NCI-H2196 (cell line): Measurements from ENCODE around the gene MUC3A.

Experiments used
- DNase-seq: peaks from one replicate; lab custom pipeline; 2025; ENCODE audit not compliant: unreplicated experiment; lab: John Stamatoyannopoulos, UW

The MUC3A gene

GRCh38 chr7:100943693-100944092 lies 5.6 kb upstream of the MUC3A start:
- DNase-seq, result no peak

- DNase-seq, result no peak
Measured at GRCh38 chr7:100944138-100944537, 5.2 kb upstream of the MUC3A start.

- no peak for DNase-seq
Measured at GRCh38 chr7:100946111-100946510, 3.2 kb upstream of the MUC3A start.

- DNase-seq, result no peak
Measured at GRCh38 chr7:100946766-100947365, 2.5 kb upstream of the MUC3A start.

- no peak for DNase-seq
Measured at GRCh38 chr7:100947792-100948191, 1.5 kb upstream of the MUC3A start.

- DNase-seq, result no peak
Measured at GRCh38 chr7:100949933-100950443, 654 bp downstream of the MUC3A start.

- no peak for DNase-seq
Measured at GRCh38 chr7:100951172-100951571, 1.8 kb downstream of the MUC3A start.

- no peak for DNase-seq
Measured at GRCh38 chr7:100951888-100952560, 2.7 kb downstream of the MUC3A start.

- no peak for DNase-seq
Measured at GRCh38 chr7:100952641-100953040, 3.3 kb downstream of the MUC3A start.

- DNase-seq, result no peak
Measured at GRCh38 chr7:100957832-100958421, 8.6 kb downstream of the MUC3A start.

GRCh38 chr7:100959894-100960293 lies 10.6 kb downstream of the MUC3A start:
- DNase-seq, result no peak

GRCh38 chr7:100962537-100962936 lies 13.2 kb downstream of the MUC3A start:
- no peak for DNase-seq

- DNase-seq, result no peak
Measured at GRCh38 chr7:100963386-100963785, 14.1 kb downstream of the MUC3A start.

- DNase-seq, result no peak
Measured at GRCh38 chr7:100963874-100964273, 14.5 kb downstream of the MUC3A start.

- no peak for DNase-seq
Measured at GRCh38 chr7:100964630-100965029, 15.3 kb downstream of the MUC3A start.

GRCh38 chr7:100965045-100965722 lies 15.8 kb downstream of the MUC3A start:
- no peak for DNase-seq

GRCh38 chr7:100965723-100966541 lies 16.6 kb downstream of the MUC3A start:
- no peak for DNase-seq

GRCh38 chr7:100966542-100967291 lies 17.4 kb downstream of the MUC3A start:
- DNase-seq, result no peak

- no peak for DNase-seq
Measured at GRCh38 chr7:100967292-100967863, 18.0 kb downstream of the MUC3A start.

GRCh38 chr7:100968031-100968430 lies 18.7 kb downstream of the MUC3A start:
- DNase-seq, result no peak
